Calu3 (cell line): ENCODE data around the gene TTLL10. TPM values are rescaled to one million over a fixed set of nuclear protein-coding genes. Genes with fewer than 3 reads are reported as not detected.
"Not testable (repeated sequence)": the region's sequence is repeated elsewhere in the genome, so short reads cannot be mapped to it uniquely, and the experiment has no call there.

Experiments
- BruUV-seq: library from RNA; stranded (reverse); fragments of 400-500 nt; replicated peaks from 2 replicates; lab custom pipeline; 2021; lab: Mats Ljungman, UMichigan
- CTCF ChIA-PET: fragments of 300-600 bp; sonication (Branson Sonifier 250); formaldehyde crosslinking; loops from one replicate; lab custom pipeline; 2022; ENCODE audit warnings: antibody characterized with exemption; lab: Charles Lee
- DNase-seq: peaks from one replicate; pipeline ENCODE4 v3.0.0; 2022
- H3K27ac Mint-ChIP-seq: one replicate; pipeline ENCODE4 v1.8.0; 2022; ENCODE audit warnings: mixed read lengths; ENCODE audit not compliant: unreplicated experiment
- H3K27me3 Mint-ChIP-seq: one replicate; pipeline ENCODE4 v1.8.0; 2022; ENCODE audit warnings: mixed read lengths; ENCODE audit not compliant: unreplicated experiment
- H3K36me3 Mint-ChIP-seq: one replicate; pipeline ENCODE4 v1.8.0; 2022; ENCODE audit warnings: mild to moderate bottlenecking, moderate library complexity, mixed read lengths; ENCODE audit not compliant: insufficient read depth, unreplicated experiment
- H3K4me1 Mint-ChIP-seq: one replicate; pipeline ENCODE4 v1.8.0; 2022; ENCODE audit warnings: mild to moderate bottlenecking, low read depth, mixed read lengths; ENCODE audit not compliant: unreplicated experiment
- H3K4me3 Mint-ChIP-seq: one replicate; pipeline ENCODE4 v1.8.0; 2022; ENCODE audit warnings: mild to moderate bottlenecking, low read depth, moderate library complexity, mixed read lengths; ENCODE audit not compliant: unreplicated experiment
- H3K9me3 Mint-ChIP-seq: one replicate; pipeline ENCODE4 v1.8.0; 2022; ENCODE audit warnings: low read depth, mixed read lengths; ENCODE audit not compliant: unreplicated experiment
- intact Hi-C: fragments of 100-400 bp; cut with micrococcal nuclease; formaldehyde crosslinking; loops from one replicate; pipeline ENCODE4 v1.10.0; 2022; ENCODE audit not compliant: unreplicated experiment
- total RNA-seq: library from RNA; stranded (reverse); gene quantifications from 2 replicates; pipeline ENCODE4 v1.2.3, GENCODE V29; 2022
- TF ChIP-seq, protein P1 (sequence below): fragments of 200-600 bp; IDR thresholded peaks from one replicate; pipeline ENCODE4 v1.8.0; 2022; ENCODE audit warnings: antibody characterized with exemption; ENCODE audit not compliant: unreplicated experiment

The TTLL10 gene
- total RNA-seq, 1 experiment from 2014 or later: 3.5 TPM

GRCh38 chr1:1175221-1176062, 1.8 kb downstream of the TTLL10 start:
- no peak for DNase-seq
- CTCF ChIA-PET: no interaction called here
- Mint-ChIP-seq H3K4me3 (no peak overlapping the region), H3K4me1 (peaks cover 8% of the 10 kb centered on the region), H3K36me3 (peaks cover 31% of the 10 kb centered on the region), H3K9me3 (no peaks in the 10 kb centered on the region), H3K27me3 (no peaks in the 10 kb centered on the region), H3K27ac (no peak overlapping the region)
- intact Hi-C loops: no loop called here
- TF ChIP-seq, protein P1, sequence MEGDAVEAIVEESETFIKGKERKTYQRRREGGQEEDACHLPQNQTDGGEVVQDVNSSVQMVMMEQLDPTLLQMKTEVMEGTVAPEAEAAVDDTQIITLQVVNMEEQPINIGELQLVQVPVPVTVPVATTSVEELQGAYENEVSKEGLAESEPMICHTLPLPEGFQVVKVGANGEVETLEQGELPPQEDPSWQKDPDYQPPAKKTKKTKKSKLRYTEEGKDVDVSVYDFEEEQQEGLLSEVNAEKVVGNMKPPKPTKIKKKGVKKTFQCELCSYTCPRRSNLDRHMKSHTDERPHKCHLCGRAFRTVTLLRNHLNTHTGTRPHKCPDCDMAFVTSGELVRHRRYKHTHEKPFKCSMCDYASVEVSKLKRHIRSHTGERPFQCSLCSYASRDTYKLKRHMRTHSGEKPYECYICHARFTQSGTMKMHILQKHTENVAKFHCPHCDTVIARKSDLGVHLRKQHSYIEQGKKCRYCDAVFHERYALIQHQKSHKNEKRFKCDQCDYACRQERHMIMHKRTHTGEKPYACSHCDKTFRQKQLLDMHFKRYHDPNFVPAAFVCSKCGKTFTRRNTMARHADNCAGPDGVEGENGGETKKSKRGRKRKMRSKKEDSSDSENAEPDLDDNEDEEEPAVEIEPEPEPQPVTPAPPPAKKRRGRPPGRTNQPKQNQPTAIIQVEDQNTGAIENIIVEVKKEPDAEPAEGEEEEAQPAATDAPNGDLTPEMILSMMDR: no peak
- BruUV-seq: no TSS peak

DNA sequence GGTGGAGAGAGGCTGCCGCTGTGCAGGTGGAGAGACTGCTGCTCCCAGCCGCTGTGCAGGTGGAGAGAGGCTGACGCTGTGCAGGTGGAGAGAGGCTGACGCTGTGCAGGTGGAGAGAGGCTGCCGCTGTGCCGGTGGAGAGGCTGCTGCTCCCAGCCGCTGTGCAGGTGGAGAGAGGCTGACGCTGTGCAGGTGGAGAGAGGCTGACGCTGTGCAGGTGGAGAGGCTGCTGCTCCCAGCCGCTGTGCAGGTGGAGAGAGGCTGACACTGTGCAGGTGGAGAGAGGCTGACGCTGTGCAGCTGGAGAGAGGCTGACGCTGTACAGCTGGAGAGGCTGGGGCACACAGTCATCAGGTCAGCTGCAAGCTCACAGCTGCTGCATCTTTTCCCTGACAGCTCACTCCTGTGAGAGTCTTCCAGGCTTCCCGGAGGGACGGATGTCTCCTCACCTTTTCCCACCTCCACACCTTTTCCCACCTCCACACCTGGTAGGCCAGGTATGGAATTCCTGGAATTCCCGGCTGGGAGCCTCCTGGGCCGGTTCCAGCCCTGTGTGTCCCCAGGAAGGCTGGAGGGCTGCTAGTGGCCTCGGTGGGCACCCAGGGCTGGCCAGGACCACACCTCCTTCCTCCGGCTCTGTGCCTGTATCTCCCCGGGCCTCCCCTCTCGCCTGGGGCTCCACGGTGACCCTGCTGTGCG, 2.5 kb downstream of the TTLL10 start:
- intact Hi-C loops, BruUV-seq, CTCF ChIA-PET, H3K27ac Mint-ChIP-seq, H3K4me1 Mint-ChIP-seq, H3K4me3 Mint-ChIP-seq, H3K9me3 Mint-ChIP-seq, H3K27me3 Mint-ChIP-seq, DNase-seq: not testable (repeated sequence)
- peaks cover 34% of the 10 kb centered on the region for H3K36me3 Mint-ChIP-seq

- H3K27me3 Mint-ChIP-seq: no peaks in the 10 kb centered on the region
- no TSS peak for BruUV-seq
- H3K4me1 Mint-ChIP-seq: peaks cover 8% of the 10 kb centered on the region
- H3K27ac Mint-ChIP-seq: no peak overlapping the region
- H3K4me3 Mint-ChIP-seq: no peak overlapping the region
- CTCF ChIA-PET: no interaction called here
- DNase-seq: no peak
- no peaks in the 10 kb centered on the region for H3K9me3 Mint-ChIP-seq
- H3K36me3 Mint-ChIP-seq: peaks cover 35% of the 10 kb centered on the region
- intact Hi-C loops: no loop called here
- TF ChIP-seq, protein P1: no peak
Measured at GRCh38 chr1:1176931-1177330, 3.3 kb downstream of the TTLL10 start.

- H3K9me3 Mint-ChIP-seq: no peaks in the 10 kb centered on the region
- CTCF ChIA-PET: no interaction called here
- no peak for DNase-seq
- peaks cover 29% of the 10 kb centered on the region for H3K36me3 Mint-ChIP-seq
- no peak overlapping the region for H3K4me3 Mint-ChIP-seq
- TF ChIP-seq, protein P1: no peak
- H3K27me3 Mint-ChIP-seq: no peaks in the 10 kb centered on the region
- H3K27ac Mint-ChIP-seq: no peak overlapping the region
- H3K4me1 Mint-ChIP-seq: peaks cover 8% of the 10 kb centered on the region
- no TSS peak for BruUV-seq
- intact Hi-C loops: no loop called here
Measured at GRCh38 chr1:1177452-1178206, 3.9 kb downstream of the TTLL10 start.
